ENCODE results near the gene QRFP. TPM values are rescaled to one million over a fixed set of nuclear protein-coding genes. Genes with fewer than 3 reads are reported as not detected.

Gene QRFP
- total and polyA plus RNA-seq, 2 of the 8 experiments (the other 6 are each of a cell fraction or from before 2014, with no cell fraction given), result not detected

DNA sequence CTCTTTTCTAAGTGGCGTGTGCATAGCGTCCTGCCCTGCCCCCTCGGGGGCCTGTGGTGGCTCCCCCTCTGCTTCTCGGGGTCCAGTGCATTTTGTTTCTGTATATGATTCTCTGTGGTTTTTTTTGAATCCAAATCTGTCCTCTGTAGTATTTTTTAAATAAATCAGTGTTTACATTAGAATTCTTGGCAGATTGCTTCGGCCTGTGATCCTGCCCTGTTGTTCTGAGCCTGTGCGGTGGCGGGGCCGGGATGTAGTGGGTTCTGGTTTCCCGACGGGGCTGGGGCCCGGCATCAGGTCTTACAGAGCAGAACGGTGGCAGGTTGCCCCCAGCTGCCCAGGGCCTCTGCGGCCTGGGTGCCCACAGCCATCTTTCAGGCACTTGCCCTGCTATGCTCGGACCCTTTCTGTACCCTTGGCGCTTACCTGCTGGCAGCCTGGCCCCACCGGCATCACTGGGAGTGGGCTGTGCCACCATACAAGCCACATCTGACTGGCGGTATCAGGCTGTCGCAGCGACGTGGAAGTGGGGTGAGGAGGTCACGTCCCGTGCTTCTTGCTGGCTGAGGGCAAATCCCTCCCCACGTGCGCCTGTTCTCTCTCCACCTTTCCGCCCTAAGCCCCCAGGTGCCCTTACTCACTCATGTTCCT, 9.0 kb downstream of the QRFP start:
- Histone ChIP-seq H2BK5ac (ENCODE audit: low read depth, low read length) (0 out of 2 replicates have a peak overlapping the region, but pooled peaks have one; percentile 32), H3K4me3 (ENCODE audit: extremely low read depth in 1 of 4, insufficient read depth in 2 of 4, low read depth in 3 of 4, low read length in 4 of 4) (no peak overlapping the region), H4K8ac (ENCODE audit: extremely low read depth, insufficient read depth, low read length) (no peak overlapping the region), H3K4ac (replicated peaks; ENCODE audit: insufficient read length, low read depth, low read length) (no peak overlapping the region), H4K20me1 (replicated peaks in 1 of 2; ENCODE audit: control insufficient read depth in 1 of 2, insufficient read depth in 2 of 2, low read length in 2 of 2) (peaks cover 4 to 9% of the 10 kb centered on the region in 2 experiments), H3K9me3 (ENCODE audit: insufficient read depth in 2 of 2, low read depth in 1 of 2, low read length in 1 of 2) (no peaks in the 10 kb centered on the region), H4K91ac (replicated peaks; ENCODE audit: insufficient read length, low read length) (no peak overlapping the region), H3K79me2 (ENCODE audit: control insufficient read depth in 1 of 2, insufficient read depth in 2 of 2, low read length in 2 of 2) (no peaks in the 10 kb centered on the region), H4K5ac (ENCODE audit: insufficient read length, low read depth, low read length) (no peak overlapping the region), H3K4me2 (ENCODE audit: insufficient read depth in 1 of 2, low read depth in 2 of 2, low read length in 2 of 2) (no peak overlapping the region), H3K9ac (replicated peaks in 1 of 4; ENCODE audit: extremely low read depth in 1 of 4, low read depth in 3 of 4, low read length in 3 of 4) (no peak overlapping the region), H3K56ac (replicated peaks; ENCODE audit: insufficient read length, low read depth, low read length) (no peak overlapping the region), H2BK12ac (ENCODE audit: low read depth, low read length) (no peak overlapping the region), H3K4me1 (replicated peaks in 1 of 4; ENCODE audit: control insufficient read depth in 3 of 4, insufficient read depth in 4 of 4, low read length in 3 of 4) (no peaks in the 10 kb centered on the region), H3K18ac (ENCODE audit: extremely low read depth, low read length) (no peak overlapping the region), H3K23ac (ENCODE audit: insufficient read length) (no peak overlapping the region), H3K27me3 (replicated peaks in 1 of 4; ENCODE audit: control insufficient read depth in 3 of 4, extremely low read depth in 1 of 4, insufficient read depth in 3 of 4, low read length in 3 of 4) (no peaks in the 10 kb centered on the region), H3K14ac (ENCODE audit: insufficient read length) (no peak overlapping the region), H3K23me2 (ENCODE audit: low read depth, low read length) (no peaks in the 10 kb centered on the region), H3K27ac (ENCODE audit: low read depth, low read length) (no peak overlapping the region), H2BK15ac (ENCODE audit: low read length) (no peak overlapping the region), H3K36me3 (ENCODE audit: control insufficient read depth in 2 of 4, insufficient read depth in 4 of 4, low read length in 3 of 4) (peaks cover 15 to 64% (median 45%) of the 10 kb centered on the region in 4 experiments; a peak in 7 of 8 replicates), H2BK120ac (replicated peaks; ENCODE audit: low read depth, low read length) (no peak overlapping the region), H2BK20ac (ENCODE audit: low read length) (no peak overlapping the region), H2AFZ (ENCODE audit: low read length) (no peak overlapping the region), H2AK5ac (ENCODE audit: low read depth, low read length) (no peak overlapping the region), H3K79me1 (ENCODE audit: low read depth, low read length) (no peaks in the 10 kb centered on the region)
- FAIRE-seq (no peak), DNase-seq (ENCODE audit: low read depth in 1 of 2, low spot score in 2 of 2) (no peak)
- WGBS, 2 experiments (ENCODE audit: extremely low coverage in 1 of 2, insufficient coverage in 1 of 2, insufficient read length in 1 of 2, insufficient replicate concordance in 2 of 2, low coverage in 1 of 2, low lambda C conversion rate in 2 of 2, missing lambda C conversion rate in 1 of 2), result 91% methylated on average over 25 of the region's 25 CpGs; no CpG with 5 or more reads in 1 of the 2 experiments
- ChIA-PET POLR2A (ENCODE audit: partially characterized antibody) (no interaction called here), CTCF (ENCODE audit: partially characterized antibody) (interaction anchor here (0.9 to 8.2 kb wide), 4 partner anchors 17 to 454 kb away, joined by 3 to 49 read pairs (median 25); no protein-coding TSS in a partner anchor)
- TF ChIP-seq PHF8 (conservative IDR thresholded peaks at IDR 0.05; ENCODE audit: low read depth, low read length) (no peak), RNF2 (IDR thresholded peaks at IDR 0.05; ENCODE audit: borderline replicate concordance, low read depth, low read length, missing control alignments, poor library complexity, severe bottlenecking) (no peak), BCL11A (IDR thresholded peaks at IDR 0.05; ENCODE audit: low read depth in 2 of 2, low read length in 2 of 2) (no peak), CBX5 (IDR thresholded peaks at IDR 0.05; ENCODE audit: low read depth, low read length) (no peak), TBP (IDR thresholded peaks at IDR 0.05; ENCODE audit: low read depth, low read length) (no peak), HDAC2 (IDR thresholded peaks at IDR 0.05; ENCODE audit: borderline replicate concordance in 1 of 2, low read depth in 2 of 2, low read length in 2 of 2) (no peak), TAF1 (IDR thresholded peaks at IDR 0.05; ENCODE audit: low read depth, low read length) (no peak), CHD2 (IDR thresholded peaks at IDR 0.05; ENCODE audit: low read length) (no peak), SP1 (IDR thresholded peaks at IDR 0.05; ENCODE audit: low read depth, low read length) (no peak), RXRA (IDR thresholded peaks at IDR 0.05; ENCODE audit: insufficient read depth, low read depth, low read length) (no peak)

Measured in H1 (cell line).